Femur (tissue), 1 donor: Measurements from ENCODE around the gene IL17A.
A peak's percentile ranks its signal among the peaks of the same experiment; 100 is the strongest.
"Not testable (repeated sequence)": the region's sequence is repeated elsewhere in the genome, so short reads cannot be mapped to it uniquely, and the experiment has no call there.

ENCODE experiments used
- DNase-seq: peaks from one replicate; pipeline ENCODE4 v3.0.0-alpha.2; 2017

Gene IL17A

GRCh38 chr6:52164319-52165094, 21.7 kb upstream of the IL17A start:
- no peak for DNase-seq

- no peak for DNase-seq
Measured at GRCh38 chr6:52167267-52167666, 18.9 kb upstream of the IL17A start.

GRCh38 chr6:52168351-52168750, 17.8 kb upstream of the IL17A start:
- DNase-seq: not testable (repeated sequence)

- DNase-seq: no peak
Measured at GRCh38 chr6:52174118-52174517, 12.1 kb upstream of the IL17A start.

GRCh38 chr6:52176550-52176949, 9.6 kb upstream of the IL17A start:
- no peak for DNase-seq

GRCh38 chr6:52177961-52178360, 8.2 kb upstream of the IL17A start:
- no peak for DNase-seq

- DNase-seq: no peak
Measured at GRCh38 chr6:52180787-52181558, 5.2 kb upstream of the IL17A start.

GRCh38 chr6:52183131-52183713, 3.0 kb upstream of the IL17A start:
- peak; percentile 22 for DNase-seq

GRCh38 chr6:52186480-52186879, 305 bp downstream of the IL17A start:
- DNase-seq: no peak

- no peak for DNase-seq
Measured at GRCh38 chr6:52187098-52187497, 923 bp downstream of the IL17A start.

GRCh38 chr6:52189974-52190373, 3.8 kb downstream of the IL17A start:
- no peak for DNase-seq

GRCh38 chr6:52190409-52190808, 4.2 kb downstream of the IL17A start:
- no peak for DNase-seq

- DNase-seq: no peak
Measured at GRCh38 chr6:52191824-52192223, 5.6 kb downstream of the IL17A start.

- DNase-seq: no peak
Measured at GRCh38 chr6:52195886-52196285, 9.7 kb downstream of the IL17A start.

GRCh38 chr6:52200088-52200487, 13.9 kb downstream of the IL17A start:
- DNase-seq: not testable (repeated sequence)

GRCh38 chr6:52201046-52201445, 14.9 kb downstream of the IL17A start:
- no peak for DNase-seq

GRCh38 chr6:52201493-52201892, 15.3 kb downstream of the IL17A start:
- DNase-seq: no peak

GRCh38 chr6:52207066-52207465, 20.9 kb downstream of the IL17A start:
- DNase-seq: no peak

- no peak for DNase-seq
Measured at GRCh38 chr6:52208612-52209011, 22.4 kb downstream of the IL17A start.

GRCh38 chr6:52209770-52210169, 23.6 kb downstream of the IL17A start:
- DNase-seq: no peak

- no peak for DNase-seq
Measured at GRCh38 chr6:52210227-52210626, 24.1 kb downstream of the IL17A start.

- DNase-seq: no peak
Measured at GRCh38 chr6:52213127-52213526, 27.0 kb downstream of the IL17A start.

- DNase-seq: no peak
Measured at GRCh38 chr6:52215787-52216186, 29.6 kb downstream of the IL17A start.
